A549 (cell line): ENCODE data around the gene C7. TPM values are rescaled to one million over a fixed set of nuclear protein-coding genes. Genes with fewer than 3 reads are reported as not detected.

Experiments used
- ATAC-seq, 2 experiments: fragments of 200-7000 bp in 1 of 2; fragments of >200 bp in 1 of 2; cut with Nextera tagmentation in 1 of 2; cut with Tn5 transposase in 1 of 2; 3 replicates each; pipeline versions ENCODE4 v1.8.0 to v1.9.1; 2018 to 2020; ENCODE audit warnings: mild to moderate bottlenecking in 1 of 2, moderate library complexity in 1 of 2
- CTCF ChIA-PET: fragments of 300-600 bp; sonication (Branson Sonifier 250); formaldehyde crosslinking; extraction: SDS; loops from one replicate; lab custom pipeline; 2021; ENCODE audit warnings: antibody characterized with exemption, inconsistent platforms; lab: Yijun Ruan, JAX
- POLR2A ChIA-PET: fragments of 350-600 bp; formaldehyde crosslinking; extraction: SDS; loops from one replicate; lab custom pipeline; 2021; ENCODE audit warnings: antibody characterized with exemption, inconsistent platforms; lab: Yijun Ruan, JAX
- DNase-seq, 2 experiments: peaks; one replicate each; pipeline versions ENCODE4 v3.0.0 to v3.0.0-alpha.2; 2011 to 2016; ENCODE audit warnings: low read depth in 1 of 2, low spot score in 1 of 2
- FAIRE-seq: peaks from 2 replicates; lab custom pipeline; 2011; peaks lifted over from hg19 to GRCh38; lab: Jason Lieb, UNC
- H3K27ac ChIP-seq, 2 experiments: fragments of >200 bp; sonication (Bioruptor Twin); formaldehyde crosslinking; 3 replicates each; pipeline ENCODE4 v1.5.1; 2016 to 2017
- H3K4me1 ChIP-seq: fragments of >200 bp; sonication (Bioruptor Twin); formaldehyde crosslinking; 3 replicates; pipeline ENCODE4 v1.6.1; 2016
- H3K4me2 ChIP-seq: fragments of >200 bp; sonication (Bioruptor Twin); formaldehyde crosslinking; 3 replicates; pipeline ENCODE4 v1.6.1; 2016
- H3K4me3 ChIP-seq: fragments of >200 bp; sonication (Bioruptor Twin); formaldehyde crosslinking; 3 replicates; pipeline ENCODE4 v1.5.1; 2016
- H3K9me3 ChIP-seq: fragments of >200 bp; sonication (Bioruptor Twin); formaldehyde crosslinking; 3 replicates; pipeline ENCODE4 v1.6.1; 2016
- BCL3 ChIP-seq: fragments of >200 bp; sonication (Bioruptor Twin); formaldehyde crosslinking; IDR thresholded peaks from 3 replicates; pipeline ENCODE4 v1.6.1; 2016
- CBX2 ChIP-seq: fragments of 200-600 bp; sonication (generic); IDR thresholded peaks from 2 replicates; pipeline ENCODE4 v1.6.1; 2016; ENCODE audit warnings: low read depth, mild to moderate bottlenecking, borderline replicate concordance
- CEBPB ChIP-seq, 2 experiments: fragments of >200 bp in 1 of 2; sonication (Bioruptor Twin) in 1 of 2; formaldehyde crosslinking in 1 of 2; IDR thresholded peaks; 2 replicates each; pipeline ENCODE4 v1.6.1; 2012 to 2016
- CHD2 ChIP-seq: fragments of 150-350 bp; IDR thresholded peaks from 2 replicates; pipeline ENCODE4 v1.6.1; 2014; ENCODE audit warnings: low read length; ENCODE audit not compliant: partially characterized antibody
- CTCF ChIP-seq: fragments of >200 bp; sonication (Bioruptor Twin); formaldehyde crosslinking; IDR thresholded peaks from 3 replicates; pipeline ENCODE4 v1.5.1; 2016
- E2F6 ChIP-seq: IDR thresholded peaks from 2 replicates; pipeline ENCODE4 v1.6.1; 2012; ENCODE audit warnings: low read depth, borderline replicate concordance
- EHF ChIP-seq: fragments of 250-450 bp; sonication (Bioruptor Pico); IDR thresholded peaks from 2 replicates; pipeline ENCODE4 v1.5.0; 2020; ENCODE audit warnings: mild to moderate bottlenecking
- HOXB13 ChIP-seq: fragments of 250-450 bp; sonication (Bioruptor Pico); IDR thresholded peaks from 2 replicates; pipeline ENCODE4 v1.5.0; 2020; ENCODE audit warnings: low read depth, mild to moderate bottlenecking, moderate library complexity
- HOXB5 ChIP-seq: fragments of 250-450 bp; sonication (Bioruptor Pico); IDR thresholded peaks from 2 replicates; pipeline ENCODE4 v1.5.0; 2020; ENCODE audit warnings: mild to moderate bottlenecking, moderate library complexity
- JUNB ChIP-seq: fragments of >200 bp; sonication (Bioruptor Twin); formaldehyde crosslinking; IDR thresholded peaks from 2 replicates; pipeline ENCODE4 v1.6.1; 2016
- KDM5A ChIP-seq: fragments of 200-600 bp; sonication (generic); IDR thresholded peaks from 2 replicates; pipeline ENCODE4 v1.6.1; 2016; ENCODE audit warnings: antibody characterized with exemption, mild to moderate bottlenecking
- MAFK ChIP-seq: fragments of 450-650 bp; IDR thresholded peaks from 2 replicates; pipeline ENCODE4 v1.6.1; 2014; ENCODE audit not compliant: partially characterized antibody
- MAX ChIP-seq: IDR thresholded peaks from 2 replicates; pipeline ENCODE4 v1.6.1; 2012
- MAZ ChIP-seq: fragments of 150-350 bp; IDR thresholded peaks from 2 replicates; pipeline ENCODE4 v1.6.1; 2014; ENCODE audit warnings: antibody characterized with exemption, low read depth, low read length, borderline replicate concordance
- NPAS2 ChIP-seq: fragments of 250-450 bp; sonication (Bioruptor Pico); IDR thresholded peaks from 2 replicates; pipeline ENCODE4 v1.8.0; 2022; ENCODE audit warnings: mild to moderate bottlenecking, moderate library complexity, borderline replicate concordance
- NR3C1 ChIP-seq: fragments of >200 bp; sonication (Bioruptor Twin); formaldehyde crosslinking; IDR thresholded peaks from 3 replicates; pipeline ENCODE4 v1.6.1; 2017
- PBX3 ChIP-seq: IDR thresholded peaks from 2 replicates; pipeline ENCODE4 v1.6.1; 2012
- POLR2A ChIP-seq: IDR thresholded peaks from 2 replicates; pipeline ENCODE4 v1.6.1; 2012; ENCODE audit warnings: mild to moderate bottlenecking, low read length
- POLR2AphosphoS2 ChIP-seq: conservative IDR thresholded peaks from 2 replicates; pipeline ENCODE4 v1.6.1; 2012; ENCODE audit warnings: low read length, improper control_type of control experiment, inconsistent platforms
- RAD21 ChIP-seq, 2 experiments: fragments of >200 bp in 1 of 2; sonication (Bioruptor Twin) in 1 of 2; formaldehyde crosslinking in 1 of 2; IDR thresholded peaks in 1 of 2; conservative IDR thresholded peaks in 1 of 2; 2 replicates in 1 of 2; 3 replicates in 1 of 2; pipeline ENCODE4 v1.6.1; 2012 to 2018; ENCODE audit warnings: inconsistent platforms in 1 of 2
- RNF2 ChIP-seq: fragments of 200-600 bp; sonication (generic); IDR thresholded peaks from 2 replicates; pipeline ENCODE4 v1.6.1; 2016; ENCODE audit warnings: low read depth, mild to moderate bottlenecking, antibody characterized with exemption, moderate library complexity, borderline replicate concordance
- SMC3 ChIP-seq: fragments of >200 bp; sonication (Bioruptor Twin); formaldehyde crosslinking; IDR thresholded peaks from 3 replicates; pipeline ENCODE4 v1.6.1; 2018; ENCODE audit warnings: inconsistent platforms
- ZC3H11A ChIP-seq: fragments of 450-650 bp; IDR thresholded peaks from 2 replicates; pipeline ENCODE4 v1.6.1; 2014; ENCODE audit warnings: antibody characterized with exemption, mild to moderate bottlenecking
- WGBS: methylation state at CpG from one replicate; pipeline ENCODE4 v1.1.6; 2017; ENCODE audit errors: missing lambda C conversion rate; 5-methylcytosine and 5-hydroxymethylcytosine counted together
- polyA plus RNA-seq, 4 experiments: library from polyadenylated mRNA; depleted of rRNA in 3 of 4; stranded (reverse); fragments of >200 nt; fragmentation: RNase III in 1 of 4; extraction: RNeasy Plus Mini Kit Qiagen cat#74134 plus additional on column Dnase treatment in 1 of 4; gene quantifications; 2 replicates in 3 of 4; 3 replicates in 1 of 4; pipeline ENCODE4 v1.2.3, GENCODE V29; 2011 to 2017

C7 gene
- polyA plus RNA-seq, 2 of the 4 experiments (the other 2 are of a cell fraction): not detected

GRCh38 chr5:40904205-40904993 is 4.9 kb upstream of the C7 start:
- peak; percentile 93 to 99 for ATAC-seq
- Histone ChIP-seq H3K27ac (no peak overlapping the region), H3K9me3 (no peaks in the 10 kb centered on the region), H3K4me3 (no peak overlapping the region), H3K4me2 (no peak overlapping the region), H3K4me1 (no peaks in the 10 kb centered on the region)
- FAIRE-seq: no peak
- POLR2A ChIA-PET: no interaction called here
- peak; percentile 58 to 71 for DNase-seq
- WGBS: 44% methylated on average over 7 of the region's 7 CpGs
- TF ChIP-seq CTCF: peak; percentile 85
- peak; percentile 83 for TF ChIP-seq SMC3
- peak; percentile 88 to 96 for TF ChIP-seq RAD21 (conservative IDR thresholded peaks at IDR 0.05 in 1 of 2, IDR thresholded peaks at IDR 0.05 in 1 of 2)
- TF ChIP-seq POLR2AphosphoS2: no peak
- no peak for TF ChIP-seq EHF (CRISPR knock-in tag)
- CTCF ChIA-PET: interaction anchor here (0.5 to 2.3 kb wide), 40 partner anchors 8 to 1331 kb away, joined by 3 to 18 read pairs (median 4); partner anchors contain the start of gene PLCXD3

GRCh38 chr5:40904994-40905306 is 4.3 kb upstream of the C7 start:
- H3K4me2 ChIP-seq: no peak overlapping the region
- POLR2A ChIA-PET: no interaction called here
- WGBS: 70% methylated on average over 2 of the region's 2 CpGs
- no peak for DNase-seq
- no peak overlapping the region for H3K27ac ChIP-seq
- H3K4me1 ChIP-seq: no peaks in the 10 kb centered on the region
- TF ChIP-seq NR3C1: no peak
- no peak for TF ChIP-seq CHD2
- TF ChIP-seq BCL3: no peak
- TF ChIP-seq MAFK: peak; percentile 1
- TF ChIP-seq MAX: no peak
- no peak for TF ChIP-seq MAZ
- TF ChIP-seq RNF2: no peak
- TF ChIP-seq CTCF: peak; percentile 31; the same call in 1 of the 3 replicates
- no peak for TF ChIP-seq POLR2A
- 0 out of 6 replicates have a peak, but pooled peaks of 1 of the 2 experiments have one; percentile 30 for ATAC-seq
- CTCF ChIA-PET: interaction anchor here (0.6 to 2.3 kb wide), 32 partner anchors 8 to 1331 kb away, joined by 3 to 18 read pairs (median 4); partner anchors contain the start of gene PLCXD3
- H3K4me3 ChIP-seq: no peak overlapping the region
- H3K9me3 ChIP-seq: no peaks in the 10 kb centered on the region
- FAIRE-seq: no peak

- no peak overlapping the region for H3K4me3 ChIP-seq
- H3K4me2 ChIP-seq: no peak overlapping the region
- no peak for ATAC-seq
- FAIRE-seq: no peak
- H3K9me3 ChIP-seq: no peaks in the 10 kb centered on the region
- ChIA-PET CTCF (interaction anchor here (0.6 to 1.1 kb wide), 2 partner anchors 212 to 798 kb away, joined by 3 to 4 read pairs; no protein-coding TSS in a partner anchor), POLR2A (no interaction called here)
- H3K4me1 ChIP-seq: no peaks in the 10 kb centered on the region
- DNase-seq: no peak
- WGBS: 47% methylated on average over 1 of the region's 1 CpG
- no peak overlapping the region for H3K27ac ChIP-seq
- TF ChIP-seq JUNB (no peak), PBX3 (no peak), KDM5A (no peak), CEBPB (IDR thresholded peaks at IDR 0.05) (no peak), NPAS2 (CRISPR knock-in tag) (no peak), HOXB5 (CRISPR knock-in tag) (no peak), CBX2 (no peak), E2F6 (no peak), MAZ (no peak), ZC3H11A (no peak), HOXB13 (no peak), CTCF (no peak)
Observed at GRCh38 chr5:40906351-40906751, 2.9 kb upstream of the C7 start.
